ENCODE results near the gene SEMA6A. TPM values are rescaled to one million over a fixed set of nuclear protein-coding genes. Genes with fewer than 3 reads are reported as not detected.

Gene SEMA6A
- polyA plus RNA-seq, 1 donor (not counting 4 experiments of a cell fraction or from before 2014, with no cell fraction given): 0.68 TPM

DNA sequence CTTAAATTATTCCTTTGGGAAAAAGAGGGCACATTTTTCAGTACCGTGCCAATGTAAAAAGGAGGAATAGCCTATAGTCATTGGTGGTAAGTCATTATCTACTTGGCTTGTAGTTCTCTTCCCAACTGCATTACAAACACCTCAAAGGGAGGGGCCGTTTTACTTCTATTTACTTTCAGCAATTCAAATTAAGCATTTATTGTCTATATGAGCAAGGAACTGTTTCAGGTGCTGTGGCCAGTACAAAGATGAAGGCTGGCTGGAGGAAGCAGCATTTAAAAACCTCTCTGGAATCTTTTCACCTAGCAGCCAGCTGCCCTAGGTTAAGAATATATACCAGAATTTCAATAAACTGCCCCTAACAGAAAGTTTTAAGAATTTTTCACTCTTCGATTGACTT lies 48.9 kb downstream of the SEMA6A start:
- Histone ChIP-seq H3K9me1 (ENCODE audit: control insufficient read depth, extremely low read depth, insufficient read depth, low read length) (no peaks in the 10 kb centered on the region), H3K4me3 (ENCODE audit: control insufficient read depth in 2 of 3, extremely low read depth in 1 of 3, insufficient read depth in 2 of 3, low read depth in 1 of 3, low read length in 3 of 3) (no peak overlapping the region), H3K4me1 (ENCODE audit: control insufficient read depth, extremely low read depth, insufficient read depth, low read length) (peaks cover 5% of the 10 kb centered on the region), H3K4me2 (ENCODE audit: control insufficient read depth, extremely low read depth, insufficient read depth, low read depth, low read length) (no peak overlapping the region), H3K27me3 (ENCODE audit: control insufficient read depth, extremely low read depth, insufficient read depth, low read length) (no peaks in the 10 kb centered on the region), H2AFZ (ENCODE audit: control insufficient read depth, low read length) (no peak overlapping the region), H3K9ac (ENCODE audit: control insufficient read depth, extremely low read depth, insufficient read depth, low read length) (no peak overlapping the region), H3K27ac (ENCODE audit: control insufficient read depth, insufficient read depth, low read length) (no peak overlapping the region), H3K9me3 (ENCODE audit: control insufficient read depth, low read depth, low read length) (no peaks in the 10 kb centered on the region), H3K36me3 (ENCODE audit: control insufficient read depth in 2 of 2, extremely low read depth in 1 of 2, insufficient read depth in 2 of 2, low read length in 2 of 2) (no peaks in the 10 kb centered on the region), H4K20me1 (ENCODE audit: control insufficient read depth, extremely low read depth, insufficient read depth, low read length) (no peaks in the 10 kb centered on the region), H3K79me2 (ENCODE audit: control insufficient read depth, insufficient read depth, low read length) (no peaks in the 10 kb centered on the region)
- DNase-seq (ENCODE audit: low read depth, low spot score) (no peak), FAIRE-seq (no peak)
- dilution Hi-C loops (cut with MboI; ENCODE audit: extremely low pct_ligation_motif_present, low sequenced_read_pairs): no loop called here
- TF ChIP-seq EZH2 (IDR thresholded peaks at IDR 0.05; ENCODE audit: low read length): no peak
- TF ChIP-seq, protein P1, sequence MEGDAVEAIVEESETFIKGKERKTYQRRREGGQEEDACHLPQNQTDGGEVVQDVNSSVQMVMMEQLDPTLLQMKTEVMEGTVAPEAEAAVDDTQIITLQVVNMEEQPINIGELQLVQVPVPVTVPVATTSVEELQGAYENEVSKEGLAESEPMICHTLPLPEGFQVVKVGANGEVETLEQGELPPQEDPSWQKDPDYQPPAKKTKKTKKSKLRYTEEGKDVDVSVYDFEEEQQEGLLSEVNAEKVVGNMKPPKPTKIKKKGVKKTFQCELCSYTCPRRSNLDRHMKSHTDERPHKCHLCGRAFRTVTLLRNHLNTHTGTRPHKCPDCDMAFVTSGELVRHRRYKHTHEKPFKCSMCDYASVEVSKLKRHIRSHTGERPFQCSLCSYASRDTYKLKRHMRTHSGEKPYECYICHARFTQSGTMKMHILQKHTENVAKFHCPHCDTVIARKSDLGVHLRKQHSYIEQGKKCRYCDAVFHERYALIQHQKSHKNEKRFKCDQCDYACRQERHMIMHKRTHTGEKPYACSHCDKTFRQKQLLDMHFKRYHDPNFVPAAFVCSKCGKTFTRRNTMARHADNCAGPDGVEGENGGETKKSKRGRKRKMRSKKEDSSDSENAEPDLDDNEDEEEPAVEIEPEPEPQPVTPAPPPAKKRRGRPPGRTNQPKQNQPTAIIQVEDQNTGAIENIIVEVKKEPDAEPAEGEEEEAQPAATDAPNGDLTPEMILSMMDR (optimal IDR thresholded peaks at IDR 0.05 in 1 of 3, IDR thresholded peaks at IDR 0.05 in 1 of 3, conservative IDR thresholded peaks at IDR 0.05 in 1 of 3; ENCODE audit: extremely low read depth in 1 of 3, insufficient read depth in 2 of 3, low read length in 3 of 3): no peak

DNA sequence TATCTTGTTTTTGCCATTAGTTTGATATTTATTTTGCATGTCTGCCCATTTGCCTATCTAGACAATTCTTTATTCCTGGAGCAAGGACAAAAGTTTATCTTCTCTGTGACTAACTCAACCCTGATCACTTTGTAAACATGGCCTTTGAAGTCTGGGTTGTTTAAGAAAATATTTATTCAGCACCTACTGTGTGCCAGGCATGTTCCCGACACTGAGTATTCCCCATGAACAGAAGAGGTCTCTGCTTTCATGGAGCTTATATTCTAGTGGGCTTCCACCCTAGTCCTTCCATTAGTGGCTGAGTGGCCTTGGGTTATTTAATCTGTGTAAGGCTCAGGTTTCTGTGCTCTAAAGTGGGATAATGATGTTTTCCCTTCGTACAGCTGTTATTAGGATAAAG lies 49.7 kb downstream of the SEMA6A start:
- DNase-seq (ENCODE audit: low read depth, low spot score) (no peak), FAIRE-seq (no peak)
- H3K4me1 ChIP-seq (ENCODE audit: control insufficient read depth, extremely low read depth, insufficient read depth, low read length): peaks cover 5% of the 10 kb centered on the region
- H3K36me3 ChIP-seq (ENCODE audit: control insufficient read depth in 2 of 2, extremely low read depth in 1 of 2, insufficient read depth in 2 of 2, low read length in 2 of 2): no peaks in the 10 kb centered on the region
- H3K9me1 ChIP-seq (ENCODE audit: control insufficient read depth, extremely low read depth, insufficient read depth, low read length): no peaks in the 10 kb centered on the region
- no peak for TF ChIP-seq EZH2 (IDR thresholded peaks at IDR 0.05; ENCODE audit: low read length)
- TF ChIP-seq, protein P1 (optimal IDR thresholded peaks at IDR 0.05 in 1 of 3, IDR thresholded peaks at IDR 0.05 in 1 of 3, conservative IDR thresholded peaks at IDR 0.05 in 1 of 3; ENCODE audit: extremely low read depth in 1 of 3, insufficient read depth in 2 of 3, low read length in 3 of 3): no peak
- H3K27ac ChIP-seq (ENCODE audit: control insufficient read depth, insufficient read depth, low read length): no peak overlapping the region
- dilution Hi-C loops (cut with MboI; ENCODE audit: extremely low pct_ligation_motif_present, low sequenced_read_pairs): no loop called here
- no peaks in the 10 kb centered on the region for H3K9me3 ChIP-seq (ENCODE audit: control insufficient read depth, low read depth, low read length)
- no peaks in the 10 kb centered on the region for H3K27me3 ChIP-seq (ENCODE audit: control insufficient read depth, extremely low read depth, insufficient read depth, low read length)
- H3K9ac ChIP-seq (ENCODE audit: control insufficient read depth, extremely low read depth, insufficient read depth, low read length): no peak overlapping the region
- H4K20me1 ChIP-seq (ENCODE audit: control insufficient read depth, extremely low read depth, insufficient read depth, low read length): no peaks in the 10 kb centered on the region
- H3K4me2 ChIP-seq (ENCODE audit: control insufficient read depth, extremely low read depth, insufficient read depth, low read depth, low read length): no peak overlapping the region
- no peaks in the 10 kb centered on the region for H3K79me2 ChIP-seq (ENCODE audit: control insufficient read depth, insufficient read depth, low read length)
- H2AFZ ChIP-seq (ENCODE audit: control insufficient read depth, low read length): no peak overlapping the region
- H3K4me3 ChIP-seq (ENCODE audit: control insufficient read depth in 2 of 3, extremely low read depth in 1 of 3, insufficient read depth in 2 of 3, low read depth in 1 of 3, low read length in 3 of 3): no peak overlapping the region
